ENCODE data around the gene PARVA. TPM values are rescaled to one million over a fixed set of nuclear protein-coding genes. Genes with fewer than 3 reads are reported as not detected.

PARVA gene
- total RNA-seq, 1 donor from 2014 or later: not detected

DNA sequence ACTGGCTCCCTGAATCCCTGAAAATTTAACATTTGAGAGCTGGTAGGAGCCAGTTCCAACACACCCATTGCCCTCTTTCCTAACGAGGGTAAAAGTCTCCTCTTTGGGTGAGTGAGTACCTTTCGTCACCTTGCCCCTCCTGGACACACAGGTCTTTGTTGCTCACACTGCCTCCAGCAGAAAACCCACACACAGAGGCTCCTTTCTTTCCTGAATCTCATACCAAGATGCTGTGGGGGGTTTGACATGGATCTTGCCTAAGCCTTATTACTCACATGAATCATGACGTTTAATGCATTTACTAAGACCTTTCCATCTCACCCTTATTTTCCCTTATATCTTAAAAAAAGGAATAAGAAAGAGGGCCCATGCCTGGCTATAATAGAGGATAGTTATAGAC lies 53.0 kb downstream of the PARVA start:
- intact Hi-C loops (cut with micrococcal nuclease): no loop called here

DNA sequence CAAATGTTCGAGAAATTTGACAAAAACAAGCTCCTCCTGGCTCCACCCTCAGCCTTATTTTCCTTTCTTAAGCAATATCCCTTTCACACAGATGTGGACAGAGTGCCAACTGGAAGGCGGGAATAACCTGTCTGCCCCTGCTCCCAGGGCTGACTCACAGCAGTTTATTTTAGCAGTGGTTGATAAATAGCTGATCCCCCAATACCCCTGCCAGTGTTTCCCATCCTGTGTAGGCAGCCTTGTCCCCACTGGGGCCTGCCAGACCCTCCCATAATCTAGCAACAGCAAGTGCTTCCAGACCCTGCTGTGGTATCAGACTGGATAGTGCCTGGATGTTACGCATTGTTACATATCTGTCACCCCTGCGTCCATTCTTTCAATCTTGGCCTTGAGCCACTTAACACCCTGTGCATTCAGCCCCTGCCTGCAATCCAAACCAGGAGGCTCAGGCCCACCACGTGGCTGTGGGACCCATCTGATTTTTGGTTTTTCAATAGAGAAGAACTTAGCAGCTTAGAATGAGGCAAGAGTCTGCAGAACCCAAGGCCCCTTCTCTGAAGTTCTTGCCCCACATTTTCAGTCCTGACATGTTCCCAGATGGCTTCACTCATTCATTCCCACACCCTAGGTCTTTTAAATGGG lies 53.7 kb downstream of the PARVA start:
- intact Hi-C loops (cut with micrococcal nuclease): no loop called here

DNA sequence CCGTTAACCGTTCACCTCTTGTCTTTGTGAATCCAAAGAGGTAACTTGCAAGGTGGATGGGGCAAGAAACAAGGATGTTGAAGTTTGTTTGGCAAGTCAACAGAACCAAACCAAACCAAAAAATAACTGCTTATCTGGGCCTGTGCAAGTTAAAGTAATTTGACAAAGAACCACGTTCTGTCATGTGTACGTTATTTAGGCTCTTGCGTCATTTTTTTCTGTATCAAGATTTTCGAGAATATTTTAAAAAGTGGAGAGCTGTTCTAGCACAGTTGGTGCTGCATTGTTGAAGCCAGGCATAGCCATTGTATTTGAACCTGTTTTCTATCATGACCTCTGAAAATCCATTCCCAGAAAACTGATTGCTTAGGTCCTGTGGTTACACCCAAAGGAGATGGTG lies 55.1 kb downstream of the PARVA start:
- intact Hi-C loops (cut with micrococcal nuclease): no loop called here

DNA sequence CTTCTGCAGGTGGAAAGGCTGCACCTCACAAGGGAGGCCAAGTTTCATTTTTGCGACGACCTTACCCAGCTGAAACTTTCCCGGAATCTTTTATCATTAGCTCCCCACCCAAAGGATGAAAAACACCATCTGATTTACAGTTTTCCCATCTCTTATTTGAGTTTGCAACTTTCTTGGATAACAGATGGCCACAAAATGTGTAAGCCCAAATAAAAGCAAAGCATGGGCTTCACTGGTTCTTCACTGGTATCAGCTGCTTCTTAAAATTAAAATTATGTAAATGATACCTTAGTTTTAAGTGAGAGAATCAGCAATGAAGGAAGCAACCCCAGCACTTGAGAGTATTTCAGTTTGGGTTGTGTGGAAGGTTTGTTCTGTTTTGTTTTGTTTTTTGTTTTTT lies 55.8 kb downstream of the PARVA start:
- intact Hi-C loops (cut with micrococcal nuclease): no loop called here

DNA sequence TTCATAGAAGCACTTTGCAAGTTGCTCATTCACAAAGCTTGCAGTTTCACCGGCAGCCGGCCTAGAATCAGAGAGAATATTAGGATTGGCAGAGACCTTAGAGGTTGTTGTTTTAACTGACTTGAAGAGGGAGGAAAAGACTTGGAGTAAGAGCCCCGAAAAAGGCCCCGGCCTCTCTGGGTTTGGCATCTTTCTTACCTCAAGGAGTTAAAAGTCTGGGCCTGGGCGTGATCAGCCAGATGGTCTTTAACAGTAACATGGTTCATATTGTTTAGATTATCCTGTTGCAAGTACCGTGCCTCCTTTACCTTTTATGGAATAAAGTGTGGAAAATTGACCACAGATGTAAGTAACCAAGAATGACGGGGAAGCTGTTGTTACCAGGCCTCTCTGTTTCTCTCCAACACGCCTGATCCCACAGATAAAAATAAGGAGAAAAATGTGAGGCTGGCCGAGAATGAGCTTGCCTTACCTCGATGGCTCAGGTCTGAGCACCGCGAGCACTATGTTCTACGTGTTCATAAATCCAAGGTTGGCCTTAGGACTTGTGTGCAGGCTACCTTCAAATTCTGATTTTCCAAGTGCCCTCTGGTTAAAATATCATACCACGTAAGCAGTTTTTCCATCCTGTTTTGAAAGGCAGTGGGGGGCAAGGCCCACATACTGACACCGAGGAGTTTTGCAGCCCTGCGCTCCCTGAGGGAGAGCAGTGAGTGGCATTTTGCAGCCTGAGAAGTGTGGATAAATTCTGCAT lies 56.4 kb downstream of the PARVA start:
- intact Hi-C loops (cut with micrococcal nuclease): no loop called here

DNA sequence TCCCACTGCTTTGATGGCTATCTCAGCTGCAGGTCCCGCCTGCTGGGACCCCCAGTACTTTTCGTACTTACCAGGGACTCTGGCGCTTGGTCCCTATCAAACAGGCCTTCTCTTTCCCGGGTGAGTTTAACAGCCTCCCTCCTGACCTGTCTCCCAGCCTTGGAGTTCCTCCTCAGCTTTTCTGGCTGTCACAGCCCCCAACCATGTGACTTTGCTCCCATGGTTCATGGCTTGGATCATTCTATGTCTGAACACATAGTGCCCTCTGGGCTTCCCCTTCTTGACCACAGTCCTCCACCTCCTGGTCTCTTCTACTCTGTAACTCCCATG lies 56.9 kb downstream of the PARVA start:
- intact Hi-C loops (cut with micrococcal nuclease): no loop called here

DNA sequence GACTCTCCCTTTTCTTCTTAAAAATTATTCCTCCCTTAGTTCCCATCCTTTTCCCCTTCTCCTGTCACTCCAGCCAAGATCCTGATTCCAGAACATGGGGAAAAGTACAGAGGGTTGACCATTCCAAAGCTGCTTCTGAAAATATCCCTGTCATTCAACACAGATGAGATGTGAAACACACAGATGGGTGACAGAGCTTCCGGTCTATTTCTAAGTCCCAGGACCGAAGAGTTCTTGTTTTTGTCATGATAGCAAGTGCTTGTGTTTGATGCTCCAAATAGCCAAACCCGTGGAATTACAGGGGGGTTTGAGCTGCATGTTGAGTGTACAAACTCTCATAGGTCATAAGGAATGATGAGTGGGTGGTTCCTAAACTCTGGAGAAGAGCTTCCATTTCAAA lies 57.9 kb downstream of the PARVA start:
- intact Hi-C loops (cut with micrococcal nuclease): no loop called here

DNA sequence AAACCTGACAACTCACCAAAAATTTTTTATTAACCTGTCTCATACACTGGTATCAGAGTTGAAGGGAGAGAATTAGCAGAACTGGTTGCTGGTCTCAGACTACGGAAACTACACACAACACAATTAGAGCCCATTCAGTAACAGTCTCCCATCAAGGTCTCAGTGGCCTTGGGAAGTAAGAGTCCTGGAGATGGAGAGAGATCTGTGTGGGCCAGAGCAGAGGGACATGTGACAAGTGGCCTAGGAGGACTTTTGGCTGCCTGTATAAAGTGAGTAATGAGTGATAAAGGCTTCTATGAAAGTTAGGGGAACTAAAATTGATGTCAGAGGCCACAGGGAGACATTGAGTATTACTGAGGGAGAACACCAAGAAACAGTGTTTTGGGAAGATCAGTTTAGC lies 58.9 kb downstream of the PARVA start:
- intact Hi-C loops (cut with micrococcal nuclease): no loop called here

DNA sequence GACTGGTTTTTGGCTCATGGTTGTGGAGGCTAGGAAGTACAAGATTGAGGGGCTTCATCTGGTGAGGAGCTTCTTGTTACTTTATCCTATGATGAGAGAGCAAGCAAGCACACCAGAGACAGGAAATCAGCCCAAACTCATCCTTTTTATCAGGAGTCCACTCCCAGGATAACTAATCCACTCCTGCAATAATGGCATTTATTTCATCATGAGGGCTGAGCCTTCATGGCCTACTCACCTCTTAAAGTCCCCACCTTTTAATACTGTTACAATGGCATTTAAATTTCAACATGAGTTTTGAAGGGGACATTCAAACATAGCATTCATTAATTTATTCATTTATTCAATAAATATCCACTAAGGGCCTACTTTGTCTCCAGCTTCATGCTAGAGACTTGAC lies 60.9 kb downstream of the PARVA start:
- intact Hi-C loops (cut with micrococcal nuclease): no loop called here

DNA sequence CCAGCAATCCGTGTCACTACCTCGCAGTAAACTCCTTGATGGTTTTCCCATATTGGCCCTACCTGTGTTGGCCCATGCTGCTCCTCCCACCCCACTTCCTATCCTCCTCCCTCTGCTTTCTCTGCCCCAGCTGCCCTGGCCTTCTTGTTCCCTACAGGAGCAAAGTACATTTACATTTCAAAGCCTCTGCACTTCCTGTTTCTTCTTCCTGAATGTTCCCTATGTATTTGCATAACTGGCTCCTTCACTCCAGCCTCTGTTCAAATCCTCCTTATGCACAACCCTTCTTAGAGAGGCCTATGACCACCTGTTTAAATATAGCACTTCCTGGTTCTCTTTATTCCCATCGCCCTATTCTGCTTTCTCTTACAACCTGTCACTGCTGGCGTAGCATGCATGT lies 62.2 kb downstream of the PARVA start:
- intact Hi-C loops (cut with micrococcal nuclease): no loop called here

DNA sequence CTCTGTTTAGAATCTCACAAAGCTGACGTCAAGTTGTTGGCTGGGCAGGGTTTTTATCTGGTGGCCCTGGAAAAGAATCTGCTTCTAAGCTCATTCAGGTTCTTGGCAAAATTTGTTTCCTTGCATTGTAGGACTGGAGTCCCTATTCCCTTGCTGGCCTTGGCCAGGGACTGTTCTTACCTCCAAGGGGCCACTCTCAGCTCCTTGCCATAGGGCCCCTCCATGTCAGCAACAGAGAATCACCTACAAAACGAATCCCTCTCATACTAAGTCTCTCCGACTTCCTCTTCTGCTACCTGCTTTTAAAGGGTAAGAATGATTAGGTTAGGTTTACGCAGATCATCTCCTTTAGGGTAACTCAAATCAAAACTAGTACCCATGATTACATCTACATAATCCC lies 63.2 kb downstream of the PARVA start:
- intact Hi-C loops (cut with micrococcal nuclease): no loop called here

DNA sequence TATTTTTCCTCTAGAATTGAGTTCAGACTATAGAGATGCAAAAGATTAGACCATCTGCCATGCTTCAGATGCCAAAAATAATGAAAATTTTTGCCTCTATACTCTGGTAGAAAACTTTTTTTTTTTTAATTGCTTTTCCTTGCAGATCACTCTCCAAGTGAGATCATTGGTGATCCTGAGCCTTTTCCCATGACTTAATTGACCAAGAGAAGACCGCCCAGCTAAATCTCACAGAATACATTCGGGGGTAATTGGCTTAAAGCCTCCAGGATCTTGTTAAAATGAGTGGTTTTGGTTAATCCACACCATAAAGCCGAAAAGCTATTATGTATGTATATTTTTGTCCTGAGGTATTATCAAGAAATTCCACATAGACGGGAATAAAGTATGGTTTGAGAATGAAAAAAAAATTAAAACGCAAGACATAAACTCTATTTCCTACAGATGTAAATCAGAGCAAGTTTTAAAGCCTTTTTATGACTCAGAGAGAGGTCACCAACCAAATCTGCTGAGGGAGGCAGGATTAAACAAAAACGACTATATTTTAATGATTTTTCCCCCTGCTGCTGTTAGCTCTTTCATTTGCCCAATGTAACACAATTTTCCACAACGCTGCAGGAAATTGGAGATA lies 64.0 kb downstream of the PARVA start:
- intact Hi-C loops (cut with micrococcal nuclease): no loop called here

DNA sequence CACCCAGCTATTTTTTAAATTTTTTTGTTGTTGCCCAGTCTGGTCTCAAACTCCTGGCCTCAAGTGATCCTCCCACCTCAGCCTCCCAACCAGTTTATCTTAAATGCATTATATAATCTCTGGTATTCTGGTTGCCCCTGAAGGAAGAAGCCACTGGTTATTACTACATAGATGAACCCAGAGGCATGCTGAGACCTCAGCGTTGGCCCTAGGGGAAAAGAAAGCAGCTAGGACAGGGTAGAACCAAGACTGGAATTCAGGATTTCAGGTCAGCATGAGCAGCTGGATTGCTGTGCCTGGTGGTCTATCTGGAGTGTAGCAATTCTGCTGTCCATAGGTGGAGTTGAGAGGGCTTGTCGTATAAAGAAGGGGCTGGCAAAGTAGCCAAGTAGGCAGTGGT lies 67.2 kb downstream of the PARVA start:
- intact Hi-C loops (cut with micrococcal nuclease): no loop called here

DNA sequence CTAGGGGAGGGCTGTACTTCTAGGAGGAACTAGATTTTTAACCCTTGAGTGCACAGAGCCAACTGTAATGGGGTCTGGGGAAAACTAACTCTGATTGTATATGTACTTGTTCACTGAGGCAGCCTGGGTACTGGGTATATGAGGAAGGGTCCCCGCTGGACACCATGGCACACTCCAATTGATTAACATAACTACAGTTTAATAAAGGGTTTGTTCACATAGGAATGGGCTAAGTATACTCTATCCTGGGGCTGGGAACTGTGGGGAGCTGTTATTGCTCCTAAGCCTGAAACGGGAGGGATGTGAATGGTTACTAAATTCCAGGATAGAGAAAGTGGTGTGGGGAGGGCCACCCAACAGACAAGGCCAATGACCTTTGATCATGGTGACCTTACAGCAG lies 67.6 kb downstream of the PARVA start:
- intact Hi-C loops (cut with micrococcal nuclease): no loop called here

DNA sequence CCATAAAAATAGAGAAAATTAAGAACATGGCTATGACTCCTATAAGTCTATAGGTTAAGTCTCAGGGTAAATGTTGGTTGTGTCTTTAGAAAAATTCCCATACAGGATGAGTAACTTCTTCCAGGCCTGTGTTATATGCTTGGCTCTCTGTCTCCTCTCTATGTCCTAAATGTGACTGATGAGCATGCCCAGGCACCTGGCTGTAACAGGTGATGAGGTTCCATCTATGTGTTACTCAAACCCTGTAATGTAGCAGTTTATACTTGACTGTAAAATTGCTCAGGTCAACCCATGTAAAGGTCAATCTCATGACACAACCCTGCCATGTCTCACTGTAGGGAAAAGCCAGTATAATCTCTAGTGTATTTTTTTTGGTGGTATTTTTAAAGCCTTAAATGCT lies 69.5 kb downstream of the PARVA start:
- intact Hi-C loops (cut with micrococcal nuclease): no loop called here

DNA sequence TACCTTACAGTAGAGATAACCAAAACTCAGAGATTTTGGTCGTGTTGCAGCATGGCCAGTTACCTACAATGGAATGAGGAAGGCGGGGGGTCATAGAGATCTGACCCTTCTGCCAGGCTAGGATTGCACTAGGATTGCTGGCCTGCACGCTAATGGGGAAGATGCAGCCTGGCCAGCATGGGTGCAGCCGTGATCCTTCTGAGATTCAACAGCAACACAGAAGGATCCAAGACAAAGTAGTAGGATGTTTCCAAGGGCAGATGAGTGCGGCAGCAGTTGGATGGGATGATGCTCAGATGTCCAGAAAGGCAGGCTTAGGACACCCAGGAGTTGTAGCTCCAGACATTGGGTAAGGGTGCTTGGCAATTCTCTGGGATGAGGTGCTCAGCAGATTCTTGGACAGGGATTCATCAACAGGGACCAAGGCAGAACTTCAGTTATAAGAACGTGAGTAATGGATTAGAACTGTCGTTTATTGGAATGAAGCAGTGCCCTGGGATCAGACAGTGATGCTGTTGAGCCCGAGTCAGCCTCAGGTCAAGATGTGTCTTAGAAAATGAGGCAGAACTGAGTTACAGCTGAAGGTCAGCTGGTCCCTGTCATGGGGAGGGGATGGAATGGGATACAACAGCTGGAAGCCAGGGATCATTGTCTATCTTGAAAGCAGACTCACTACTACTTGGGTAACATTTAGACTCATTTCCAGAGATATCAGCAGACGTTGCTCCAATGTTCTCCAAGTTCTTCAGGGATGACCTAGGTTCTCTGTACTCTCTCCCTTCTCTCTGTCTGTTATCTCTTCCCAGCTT lies 71.0 kb downstream of the PARVA start:
- intact Hi-C loops (cut with micrococcal nuclease): no loop called here

DNA sequence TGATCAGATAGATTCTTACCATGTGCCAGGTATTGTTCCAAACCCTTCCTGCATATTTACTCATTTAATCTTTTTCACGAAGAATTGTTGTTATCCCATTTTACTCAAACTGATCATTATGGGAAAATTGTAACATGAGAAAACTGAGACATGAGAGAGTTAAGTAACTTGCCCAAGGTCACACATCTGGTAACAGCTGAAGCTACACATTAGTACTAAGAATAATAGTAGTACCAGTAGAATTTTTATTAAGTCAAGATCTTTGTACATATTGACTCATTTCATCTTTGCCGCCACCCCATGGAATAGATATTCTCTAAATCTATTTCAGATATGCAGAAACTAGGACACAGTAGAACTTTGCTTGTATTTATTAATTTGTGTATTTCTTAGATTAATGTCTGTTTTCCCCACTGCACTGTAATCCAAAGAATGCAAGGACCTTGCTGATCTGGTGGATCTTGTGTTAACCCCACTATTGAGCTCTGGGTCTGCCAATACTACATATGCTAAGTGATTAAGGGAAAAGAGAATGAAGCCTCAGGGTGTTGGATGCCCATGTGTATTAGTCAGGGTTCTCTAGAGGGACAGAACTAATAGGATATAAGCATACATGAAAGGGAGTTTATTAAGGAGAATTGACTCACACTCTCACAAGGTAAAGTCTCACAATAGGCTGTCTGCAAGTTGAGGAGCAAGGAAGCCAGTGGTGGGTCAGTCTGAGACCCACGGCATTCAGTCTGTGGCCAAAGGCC lies 72.8 kb downstream of the PARVA start:
- intact Hi-C loops (cut with micrococcal nuclease): no loop called here

DNA sequence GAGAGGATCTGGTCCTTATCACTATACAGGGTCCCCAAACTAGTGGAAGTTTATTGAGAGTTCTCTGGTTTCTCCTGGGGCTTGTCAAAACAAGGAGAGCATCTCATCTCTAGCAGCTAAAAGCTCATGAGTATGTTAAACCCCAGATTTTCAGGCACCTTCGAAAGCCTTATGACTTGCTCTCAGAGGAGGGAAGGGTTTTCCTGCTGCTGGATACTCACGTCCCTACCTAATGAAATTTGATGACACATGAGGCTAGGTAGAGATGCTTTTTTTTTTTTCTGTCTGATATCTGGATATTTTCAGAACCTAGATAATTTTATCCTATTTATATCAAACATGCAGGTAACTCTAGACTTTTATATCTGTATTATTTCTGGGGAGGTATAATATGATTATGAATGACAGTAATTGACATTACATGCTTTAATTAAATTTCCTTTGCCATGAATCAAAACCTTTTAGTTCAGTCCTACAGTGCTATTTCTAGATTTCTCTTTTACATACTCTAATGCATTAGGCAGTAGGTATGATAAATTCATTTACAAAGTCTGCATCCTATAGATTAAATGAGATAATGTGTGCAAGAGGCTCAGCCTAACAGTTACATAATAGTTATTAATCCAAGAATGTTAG lies 73.9 kb downstream of the PARVA start:
- intact Hi-C loops (cut with micrococcal nuclease): no loop called here

DNA sequence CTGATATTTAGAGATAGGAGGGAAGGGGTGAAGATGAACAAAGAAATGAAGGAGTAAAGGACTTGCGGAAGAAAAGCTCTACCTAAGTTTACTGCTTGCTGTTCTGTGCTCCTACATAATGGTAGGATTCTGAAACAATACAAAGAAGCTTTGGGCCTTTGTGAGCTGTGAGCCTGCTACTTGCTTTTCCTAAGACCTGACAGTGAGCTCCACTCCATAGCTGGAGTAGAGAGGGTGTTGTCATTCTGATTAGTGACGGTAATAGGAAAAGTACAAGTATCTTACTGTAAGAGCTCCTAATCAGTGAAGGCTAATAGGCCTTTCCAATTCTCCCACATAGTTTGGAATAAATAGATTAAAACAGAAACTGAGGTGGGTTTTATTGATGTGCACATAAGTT lies 75.9 kb downstream of the PARVA start:
- intact Hi-C loops (cut with micrococcal nuclease): no loop called here

DNA sequence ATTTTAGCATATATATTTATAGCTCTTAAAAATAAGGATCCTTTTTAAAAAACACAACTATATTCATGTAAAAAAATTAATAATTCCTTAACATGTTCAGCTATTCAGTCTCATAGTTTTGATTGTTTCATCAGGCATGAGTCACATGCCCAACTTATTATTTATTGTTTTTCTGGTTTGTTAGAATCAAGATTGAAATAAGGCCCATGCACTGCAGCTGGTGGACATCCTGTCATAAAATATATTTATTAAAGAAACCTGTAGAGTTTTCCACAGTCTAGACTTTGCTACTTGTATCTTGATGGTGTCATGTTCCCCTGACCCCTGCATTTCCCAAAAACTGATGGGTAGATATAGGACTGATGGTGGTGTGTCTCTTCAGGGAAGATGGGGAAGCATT lies 77.4 kb downstream of the PARVA start:
- intact Hi-C loops (cut with micrococcal nuclease): no loop called here

DNA sequence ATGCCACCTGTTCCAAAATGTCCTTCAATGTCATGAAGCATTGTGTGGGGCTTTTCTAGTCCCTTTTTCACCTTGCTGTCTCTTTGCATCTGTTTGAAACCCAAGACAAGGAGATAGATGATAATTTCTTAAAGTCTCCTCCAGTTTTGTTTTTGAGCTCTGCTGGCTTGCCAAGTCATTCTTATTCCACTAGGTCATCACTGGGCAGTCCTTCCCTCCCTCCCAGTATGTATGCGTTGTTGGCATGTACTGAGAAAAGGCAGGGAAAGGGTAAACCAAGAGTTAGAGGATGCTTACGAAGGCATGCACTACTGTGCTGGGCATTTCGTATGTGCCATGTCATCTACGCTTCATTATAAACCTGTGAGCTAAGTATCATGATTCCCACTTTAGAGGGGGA lies 78.6 kb downstream of the PARVA start:
- intact Hi-C loops (cut with micrococcal nuclease): no loop called here
